HG03378 (cell line): ENCODE measurements around the gene REM1.

Source experiments
- ATAC-seq: cut with Tn5 transposase; IDR thresholded peaks from one replicate; pipeline ENCODE4 v1.9.1; 2021; ENCODE audit warnings: mild to moderate bottlenecking, moderate library complexity; ENCODE audit not compliant: unreplicated experiment

Gene REM1

DNA sequence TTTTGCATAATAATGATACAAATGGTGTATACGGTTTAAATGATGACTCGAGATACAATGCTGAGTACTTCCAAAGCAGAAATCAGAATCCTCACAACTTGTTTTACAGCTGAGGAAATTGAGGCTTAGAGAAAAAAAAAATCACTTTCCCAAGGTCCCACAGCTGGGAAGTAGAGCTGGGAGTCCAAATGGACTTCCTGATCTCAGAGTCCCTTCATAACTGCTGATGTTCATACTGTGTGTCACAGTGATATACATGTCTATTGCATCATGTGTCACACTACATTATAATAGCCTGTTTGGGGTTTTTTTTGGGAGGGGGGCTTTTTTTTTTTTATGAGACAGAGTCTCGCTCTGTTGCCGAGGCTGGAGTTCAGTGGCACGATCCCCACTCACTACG, 47.6 kb downstream of the REM1 start:
- no peak for ATAC-seq

DNA sequence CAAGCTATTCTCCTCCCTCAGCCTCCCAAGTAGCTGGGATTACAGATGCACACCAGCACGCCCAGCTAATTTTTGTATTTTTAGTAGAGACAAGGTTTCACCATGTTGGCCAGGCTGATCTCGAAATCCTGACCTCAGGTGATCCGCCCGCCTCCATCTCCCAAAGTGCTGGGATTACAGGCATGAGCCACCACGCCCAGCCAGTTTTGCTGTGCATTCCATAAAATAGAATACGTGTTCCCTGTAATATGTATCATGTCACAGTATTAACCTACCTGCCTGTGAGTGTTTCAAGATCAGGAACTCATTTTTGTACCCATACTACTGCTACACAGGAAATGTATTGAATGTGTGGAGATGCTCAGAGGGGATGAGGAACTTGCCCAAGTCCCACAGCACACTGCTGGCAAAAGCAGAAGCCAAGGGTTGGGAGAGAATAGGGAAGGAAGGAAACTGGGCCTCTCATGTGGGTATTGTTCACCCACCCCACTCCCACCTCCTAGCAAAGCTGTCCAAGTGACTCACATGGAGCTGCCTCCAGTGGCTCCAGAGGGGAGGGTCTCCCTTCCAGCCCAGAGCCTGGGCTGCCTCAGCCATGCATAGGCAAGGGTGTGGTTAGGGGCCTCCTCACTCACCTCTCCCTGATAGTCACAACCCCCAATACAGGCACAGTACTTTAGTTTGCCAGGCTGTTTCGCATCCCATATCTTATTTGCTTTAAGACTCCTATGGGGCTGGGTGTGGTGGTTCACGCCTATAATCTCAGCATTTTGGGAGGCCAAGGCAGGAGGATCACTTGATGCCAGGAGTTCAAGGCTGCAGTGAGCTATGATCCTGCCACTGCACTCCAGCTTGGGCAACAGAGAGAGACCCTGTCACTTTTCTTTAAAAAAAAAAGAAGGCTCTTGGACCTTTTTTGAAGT, 48.5 kb downstream of the REM1 start:
- ATAC-seq = no peak

DNA sequence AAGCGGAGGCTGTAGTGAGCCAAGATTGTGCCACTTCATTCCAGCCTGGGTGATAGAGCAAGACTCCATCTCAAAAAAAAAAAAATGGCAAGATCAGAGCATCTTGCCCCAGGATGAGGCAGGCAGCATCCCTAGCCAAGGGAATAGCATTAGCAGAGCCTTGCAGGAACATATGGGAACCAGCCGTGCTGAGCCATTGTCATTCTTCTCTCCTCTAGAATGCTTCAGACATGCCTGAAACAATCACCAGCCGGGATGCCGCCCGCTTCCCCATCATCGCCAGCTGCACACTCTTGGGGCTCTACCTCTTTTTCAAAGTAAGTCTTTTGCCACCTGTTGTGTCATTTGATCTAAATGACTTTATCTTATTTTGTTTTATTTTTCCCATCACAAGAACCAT, 52.2 kb downstream of the REM1 start:
- no peak for ATAC-seq
